Regular cardiac myocyte (primary cell): ENCODE measurements around the gene TALDO1. TPM values are rescaled to one million over a fixed set of nuclear protein-coding genes. Genes with fewer than 3 reads are reported as not detected.

ENCODE experiments used
- total RNA-seq: library from RNA; depleted of rRNA; stranded (reverse); fragments of >200 nt; gene quantifications from 2 replicates; pipeline ENCODE4 v1.2.3, GENCODE V29; 2014

TALDO1 gene
- 98.9 and 103 TPM in 2 replicates for total RNA-seq

DNA sequence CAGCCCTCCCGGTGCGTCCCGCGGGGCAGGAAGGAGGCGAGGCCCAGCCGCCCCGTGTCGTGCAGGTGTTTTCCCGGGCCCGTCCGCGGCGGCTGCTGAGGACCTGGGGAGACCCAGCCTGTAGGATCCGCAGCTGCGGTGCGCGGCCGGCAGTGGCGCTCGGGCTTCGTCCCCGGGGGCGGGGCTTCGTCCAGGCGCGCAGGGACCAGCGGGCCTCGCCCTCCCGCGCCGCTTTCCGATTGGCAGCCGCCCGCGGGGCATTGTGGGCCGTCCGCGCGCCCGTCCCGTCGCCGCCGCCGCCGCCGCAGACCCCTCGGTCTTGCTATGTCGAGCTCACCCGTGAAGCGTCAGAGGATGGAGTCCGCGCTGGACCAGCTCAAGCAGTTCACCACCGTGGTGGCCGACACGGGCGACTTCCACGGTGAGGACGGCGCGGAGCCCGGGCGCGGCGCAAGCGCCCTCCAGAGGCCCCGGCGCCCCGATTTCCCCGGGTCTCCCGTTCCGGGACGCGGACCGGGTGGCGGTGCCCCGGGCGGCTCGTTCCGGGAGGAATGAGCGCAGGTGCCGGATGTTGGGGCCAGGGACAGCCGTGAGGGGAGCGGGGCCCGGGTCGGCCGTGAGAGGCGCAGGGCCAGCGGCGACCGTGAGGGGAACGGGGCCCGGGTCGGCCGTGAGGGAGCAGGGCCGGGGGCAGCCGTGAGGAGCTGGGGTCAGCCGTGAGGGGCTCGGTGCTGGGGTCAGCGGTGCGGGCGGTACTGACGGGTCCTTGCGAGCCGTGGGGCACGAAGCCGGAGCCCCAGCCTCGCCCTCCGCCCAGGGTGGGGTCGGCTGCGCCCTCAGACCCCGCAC lies at the start of gene TALDO1:
Gene TALDO1 (plus strand): TSS at position 307 of the 849 bp plus-strand sequence. CDS start 18 bp downstream, at position 325.

DNA sequence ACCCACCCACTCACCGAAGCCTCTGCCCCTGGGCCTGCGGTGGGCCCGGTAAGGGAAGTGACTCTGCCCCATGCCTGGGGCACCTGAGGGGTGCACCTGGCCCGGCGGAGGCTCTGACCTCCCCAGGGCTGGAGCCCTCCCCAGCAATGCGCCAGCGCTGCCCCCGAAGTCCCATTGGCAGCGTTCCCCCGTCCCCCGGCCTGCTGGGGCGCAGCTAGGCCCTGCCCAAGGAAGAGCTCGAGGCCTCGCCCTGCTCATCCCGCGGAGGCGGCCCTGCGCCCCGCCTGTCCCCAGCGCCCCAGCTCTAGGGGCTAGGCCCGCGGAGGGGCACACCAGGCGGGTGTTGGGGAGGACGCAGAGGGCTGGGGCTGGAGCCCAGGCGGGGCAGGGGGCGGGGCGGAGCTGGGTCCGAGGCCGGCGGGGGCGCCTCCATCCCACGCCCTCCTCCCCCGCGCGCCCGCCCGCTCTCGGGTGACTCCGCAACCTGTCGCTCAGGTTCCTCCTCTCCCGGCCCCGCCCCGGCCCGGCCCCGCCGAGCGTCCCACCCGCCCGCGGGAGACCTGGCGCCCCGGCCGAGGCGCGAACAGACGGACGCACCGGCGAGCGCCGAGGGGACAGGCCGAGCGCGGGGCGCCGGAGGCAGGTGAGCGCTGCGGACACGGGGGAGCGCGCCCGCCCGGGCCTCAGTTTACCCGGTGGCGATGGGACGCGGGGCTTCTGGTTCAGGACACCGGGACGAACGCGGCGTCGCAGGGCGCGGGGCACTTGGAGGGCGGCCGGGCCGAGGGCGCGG lies 41.4 kb upstream of the TALDO1 start, which contains the start of gene EPS8L2:
Gene EPS8L2 (plus strand): TSS at position 586 of the 793 bp plus-strand sequence. CDS start 3,177 bp downstream, outside the sequence.

DNA sequence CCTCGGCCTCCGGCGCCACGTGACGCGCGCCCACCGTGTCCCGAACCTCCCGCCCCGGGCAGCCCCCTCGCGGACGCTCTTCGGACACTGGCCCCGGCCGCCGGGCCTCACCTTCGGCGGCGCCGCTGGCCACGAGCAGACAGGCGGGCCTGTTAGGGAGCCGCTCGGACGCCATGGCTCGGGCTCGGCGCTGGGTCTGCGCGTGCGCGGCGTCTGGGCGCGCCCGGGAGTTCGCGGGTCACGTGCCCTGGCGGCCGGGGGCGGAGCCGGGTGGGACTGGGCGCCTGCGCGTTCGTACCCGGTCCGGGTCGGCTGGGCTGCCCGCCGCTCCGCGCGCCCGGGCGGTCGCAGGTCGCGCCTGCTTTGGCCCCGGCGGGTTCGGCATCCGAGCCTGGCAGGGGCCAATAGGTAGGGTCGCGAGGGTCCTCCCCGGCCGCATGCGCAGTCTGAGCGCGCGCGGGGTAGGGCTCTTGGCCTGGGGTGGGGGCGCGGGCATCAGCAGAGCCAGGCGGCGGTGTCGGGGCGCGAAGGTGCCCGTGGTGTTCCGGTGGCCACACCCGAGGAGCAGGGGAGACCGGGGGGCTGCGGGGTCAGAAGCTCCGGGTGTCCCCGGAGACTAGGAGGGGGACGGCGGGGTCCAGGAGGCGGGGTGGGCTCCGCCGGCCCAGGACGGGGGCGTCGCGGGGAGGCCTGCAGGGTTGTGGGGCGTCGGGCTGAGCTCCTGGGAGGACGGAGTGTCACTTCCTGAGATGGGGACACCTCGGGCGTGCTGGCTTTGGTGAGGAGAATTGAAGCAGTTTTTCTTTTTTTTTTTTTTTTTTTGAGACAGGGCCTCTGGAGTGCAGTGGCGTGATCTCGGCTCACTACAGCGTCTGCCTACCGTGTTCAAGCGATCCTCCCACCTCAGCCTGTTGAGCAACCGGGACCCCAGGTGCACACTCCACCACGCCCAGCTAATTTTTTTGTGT lies 30.3 kb downstream of the TALDO1 start, which contains the start of gene GATD1:
Gene GATD1 (minus strand): TSS at position 200 of the 968 bp plus-strand sequence. CDS start 25 bp downstream, at position 175.

DNA sequence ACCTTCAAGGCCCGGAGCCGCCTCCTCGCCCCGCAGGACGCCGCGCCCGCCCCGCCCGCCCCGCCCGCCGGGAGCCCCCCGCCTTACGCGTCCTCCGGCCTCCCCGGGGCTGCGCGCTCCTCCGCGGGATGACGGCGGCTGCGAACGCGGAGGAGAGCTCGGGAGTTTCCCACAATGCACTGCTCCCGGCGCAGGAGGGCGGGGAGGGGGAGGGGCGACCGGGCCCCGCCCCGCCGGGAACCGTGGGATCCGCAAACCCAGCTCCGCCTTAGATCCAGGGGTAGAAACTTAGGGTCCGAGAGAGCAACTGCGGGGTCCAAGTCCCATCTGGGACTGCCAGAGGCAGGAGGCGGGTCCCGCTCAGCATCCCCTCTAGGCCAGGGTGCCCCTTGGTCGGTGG lies 42.7 kb downstream of the TALDO1 start, which contains the start of gene CEND1:
Gene CEND1 (minus strand): TSS at position 148 of the 400 bp plus-strand sequence. CDS start 1,514 bp downstream, outside the sequence.

DNA sequence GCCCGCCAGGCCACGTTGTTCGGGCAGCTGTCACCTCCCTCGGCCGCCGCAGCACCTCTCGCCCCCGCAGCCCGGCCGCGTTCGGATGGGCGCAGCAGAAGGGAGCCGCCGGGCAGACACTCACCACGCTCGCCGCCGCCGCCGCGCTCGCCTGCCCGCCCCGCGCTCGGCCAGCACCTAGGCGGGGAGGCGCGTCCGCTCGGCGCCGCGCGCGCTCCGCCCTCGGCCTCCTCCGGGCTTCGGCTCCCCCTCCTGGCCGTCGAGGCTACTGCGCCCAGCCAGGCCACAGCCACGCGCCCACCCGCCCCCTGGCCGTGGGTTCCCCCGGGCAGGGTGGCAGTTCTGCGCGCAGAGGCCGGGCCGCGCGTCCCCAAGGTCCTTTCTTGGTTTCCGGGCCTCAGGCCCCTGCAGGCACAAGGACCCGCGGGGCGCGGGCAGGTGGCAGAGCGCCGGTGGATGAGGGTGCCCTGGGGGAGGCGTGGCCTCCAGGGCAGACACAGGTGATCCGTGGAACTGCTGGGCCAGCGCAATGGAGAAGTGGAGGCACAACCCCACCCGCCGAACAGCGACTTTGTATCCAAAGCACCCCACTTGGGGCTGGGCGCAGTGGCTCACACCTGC lies 50.9 kb downstream of the TALDO1 start, which contains the start of gene SLC25A22:
Gene SLC25A22 (minus strand): TSS at position 189 of the 621 bp plus-strand sequence. CDS start 3,275 bp downstream, outside the sequence.

DNA sequence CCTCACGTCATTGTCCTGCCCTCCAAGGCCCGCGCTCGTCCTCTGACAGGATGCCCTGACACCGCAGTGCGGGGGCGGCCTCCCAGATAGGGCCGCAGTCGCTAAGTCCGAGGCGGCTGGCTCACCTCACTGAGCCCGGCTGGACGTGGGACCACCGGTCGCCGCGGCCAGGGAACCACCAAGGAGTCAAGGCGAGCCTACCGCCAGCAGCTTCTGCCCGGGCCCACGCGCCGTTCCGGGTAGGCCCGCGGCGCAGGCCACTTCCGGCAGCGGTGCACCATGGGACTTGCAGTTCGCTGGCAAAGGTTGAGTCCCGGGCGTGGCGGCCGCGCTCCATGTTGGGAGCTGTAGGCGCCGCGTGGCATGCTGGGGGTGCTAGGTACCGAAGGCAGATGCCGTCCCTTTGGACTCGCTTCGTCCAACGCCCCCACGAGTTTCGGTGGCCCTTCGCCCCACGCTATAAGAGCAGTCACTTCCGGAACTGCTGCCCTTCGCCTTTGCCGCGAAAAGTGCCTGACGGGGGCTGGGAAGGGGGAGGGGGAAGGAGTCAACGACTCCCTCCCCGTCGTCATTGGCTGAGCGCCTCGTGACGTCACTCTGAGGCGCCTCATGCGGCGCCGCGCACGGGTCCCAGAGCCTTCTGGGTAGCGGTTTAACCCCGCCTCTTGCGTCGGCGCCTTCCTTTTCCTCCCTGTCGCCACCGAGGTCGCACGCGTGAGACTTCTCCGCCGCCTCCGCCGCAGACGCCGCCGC lies 62.2 kb downstream of the TALDO1 start, which contains the start of gene RPLP2:
Gene RPLP2 (plus strand): TSS at position 681 of the 753 bp plus-strand sequence. CDS start 268 bp downstream, outside the sequence.

Other genes with a start within 250 kb of the TALDO1 start
- 187 and 255 TPM in 2 replicates for gene RNH1, start 240.2 kb upstream of the TALDO1 start, total RNA-seq
- 33.8 and 108 TPM in 2 replicates for gene HRAS, start 211.9 kb upstream of the TALDO1 start, total RNA-seq
- 0.38 and 0.56 TPM in 2 replicates for gene LRRC56, start 209.9 kb upstream of the TALDO1 start, total RNA-seq
- under 0.01 and 0.85 TPM in 2 replicates for gene LMNTD2, start 186.7 kb upstream of the TALDO1 start, total RNA-seq
- 5.9 and 6.2 TPM in 2 replicates for gene RASSF7, start 186.5 kb upstream of the TALDO1 start, total RNA-seq
- gene PHRF1, start 171.0 kb upstream of the TALDO1 start, total RNA-seq, result 22.3 and 28.4 TPM in 2 replicates
- gene IRF7, start 131.5 kb upstream of the TALDO1 start, total RNA-seq, result 6.3 and 7.9 TPM in 2 replicates
- not detected in 2 replicates for gene CDHR5, start 122.5 kb upstream of the TALDO1 start, total RNA-seq
- gene SCT, start 120.3 kb upstream of the TALDO1 start, total RNA-seq, result not detected in 2 replicates
- gene DRD4, start 110.2 kb upstream of the TALDO1 start, total RNA-seq, result not detected in 2 replicates
- gene DEAF1, start 52.2 kb upstream of the TALDO1 start, total RNA-seq, result 24.2 and 28.2 TPM in 2 replicates
- 6.8 and 8.1 TPM in 2 replicates for gene TMEM80, start 51.6 kb upstream of the TALDO1 start, total RNA-seq
- gene EPS8L2, start 41.2 kb upstream of the TALDO1 start, total RNA-seq, result 19.0 and 22.8 TPM in 2 replicates
- 17.1 and 23.1 TPM in 2 replicates for gene GATD1, start 30.0 kb downstream of the TALDO1 start, total RNA-seq
- 0.28 and 0.96 TPM in 2 replicates for gene CEND1, start 42.6 kb downstream of the TALDO1 start, total RNA-seq
- 7.0 and 15.0 TPM in 2 replicates for gene SLC25A22, start 50.8 kb downstream of the TALDO1 start, total RNA-seq
- gene PIDD1, start 57.8 kb downstream of the TALDO1 start, total RNA-seq, result 5.4 and 7.0 TPM in 2 replicates
- gene RPLP2, start 62.5 kb downstream of the TALDO1 start, total RNA-seq, result 101 and 189 TPM in 2 replicates
- 13.0 and 15.5 TPM in 2 replicates for gene PNPLA2, start 71.5 kb downstream of the TALDO1 start, total RNA-seq
- 0.58 and 1.4 TPM in 2 replicates for gene CRACR2B, start 80.5 kb downstream of the TALDO1 start, total RNA-seq
- gene CD151, start 85.5 kb downstream of the TALDO1 start, total RNA-seq, result 299 and 568 TPM in 2 replicates
- gene POLR2L, start 95.1 kb downstream of the TALDO1 start, total RNA-seq, result 51.0 and 132 TPM in 2 replicates
- gene TSPAN4, start 95.4 kb downstream of the TALDO1 start, total RNA-seq, result 109 and 143 TPM in 2 replicates
- gene CHID1, start 163.3 kb downstream of the TALDO1 start, total RNA-seq, result 60.3 and 75.5 TPM in 2 replicates
- gene AP2A2, start 178.4 kb downstream of the TALDO1 start, total RNA-seq, result 18.3 and 27.8 TPM in 2 replicates